NCI-H460 (cell line): Measurements from ENCODE around the gene PDK2. TPM values are rescaled to one million over a fixed set of nuclear protein-coding genes. Genes with fewer than 3 reads are reported as not detected.

Experiments
- DNase-seq: peaks from one replicate; pipeline ENCODE4 v3.0.0-alpha.2; 2016; ENCODE audit warnings: low read depth; ENCODE audit errors: extremely low read depth
- total RNA-seq: library from RNA; depleted of rRNA; stranded (reverse); fragments of >200 nt; shearing (Covaris generic); gene quantifications from 2 replicates; pipeline ENCODE4 v1.2.3, GENCODE V29; 2014

The PDK2 gene
- total RNA-seq, 1 experiment from 2014 or later: 3.9 TPM

- DNase-seq: no peak
Measured at GRCh38 chr17:50097926-50098325, 2.8 kb downstream of the PDK2 start.

GRCh38 chr17:50098583-50098982 is 3.4 kb downstream of the PDK2 start:
- no peak for DNase-seq

- DNase-seq: no peak
Measured at GRCh38 chr17:50099003-50099402, 3.9 kb downstream of the PDK2 start.

GRCh38 chr17:50100480-50100883 is 5.3 kb downstream of the PDK2 start:
- no peak for DNase-seq

- DNase-seq: no peak
Measured at GRCh38 chr17:50100921-50101345, 5.8 kb downstream of the PDK2 start.

GRCh38 chr17:50101346-50102163 is 6.4 kb downstream of the PDK2 start:
- no peak for DNase-seq

GRCh38 chr17:50102164-50102991 is 7.2 kb downstream of the PDK2 start:
- no peak for DNase-seq

GRCh38 chr17:50103252-50103651 is 8.1 kb downstream of the PDK2 start:
- no peak for DNase-seq

- no peak for DNase-seq
Measured at GRCh38 chr17:50103941-50104340, 8.8 kb downstream of the PDK2 start.

GRCh38 chr17:50105811-50106210 is 10.7 kb downstream of the PDK2 start:
- DNase-seq: no peak

- no peak for DNase-seq
Measured at GRCh38 chr17:50106393-50107131, 11.4 kb downstream of the PDK2 start.

- no peak for DNase-seq
Measured at GRCh38 chr17:50107790-50108414, 12.8 kb downstream of the PDK2 start.

- no peak for DNase-seq
Measured at GRCh38 chr17:50108556-50108955, 13.4 kb downstream of the PDK2 start.

- DNase-seq: no peak
Measured at GRCh38 chr17:50109207-50109606, 14.1 kb downstream of the PDK2 start.

GRCh38 chr17:50109785-50110184 is 14.6 kb downstream of the PDK2 start:
- DNase-seq: no peak

GRCh38 chr17:50110591-50111349 is 15.6 kb downstream of the PDK2 start:
- no peak for DNase-seq

- no peak for DNase-seq
Measured at GRCh38 chr17:50111673-50112655, 16.8 kb downstream of the PDK2 start.

GRCh38 chr17:50112694-50113093 is 17.5 kb downstream of the PDK2 start:
- no peak for DNase-seq
